Measurements from ENCODE around the gene BBS9. TPM values are rescaled to one million over a fixed set of nuclear protein-coding genes. Genes with fewer than 3 reads are reported as not detected.

BBS9 gene
- total RNA-seq, 1 experiment from 2014 or later = 26.4 TPM

DNA sequence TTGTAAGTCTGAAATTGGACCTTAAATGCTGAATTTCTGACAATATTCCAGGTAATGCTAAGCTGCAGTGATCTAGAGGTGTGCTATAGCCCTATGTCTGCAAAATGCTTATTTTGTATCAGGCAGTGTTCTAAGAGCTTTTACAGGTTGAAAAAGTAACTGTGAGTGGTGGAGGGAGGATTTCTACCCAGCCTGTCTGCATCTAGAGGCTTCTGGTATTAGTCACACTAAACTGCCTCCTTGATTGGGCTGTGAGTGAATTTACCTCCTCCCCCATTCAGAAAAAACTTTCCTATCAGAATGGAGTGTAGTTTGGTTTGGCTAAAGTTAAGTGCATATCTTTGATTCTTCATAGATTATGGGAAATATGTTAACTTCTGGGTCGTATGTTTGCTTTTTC lies 56.8 kb downstream of the BBS9 start:
- H3K27me3 Mint-ChIP-seq (ENCODE audit: low read depth) = no peaks in the 10 kb centered on the region
- Histone ChIP-seq H3K23ac (ENCODE audit: insufficient read length, low read depth, low read length) (no peak overlapping the region), H4K91ac (ENCODE audit: insufficient read length, low read depth, low read length) (no peak overlapping the region), H3K9me3 (ENCODE audit: control insufficient read depth, low read depth, low read length) (no peaks in the 10 kb centered on the region), H4K5ac (ENCODE audit: insufficient read length, low read depth, low read length) (no peak overlapping the region), H3K23me2 (ENCODE audit: insufficient read length, low read depth, low read length, poor library complexity, severe bottlenecking) (no peaks in the 10 kb centered on the region), H2BK5ac (ENCODE audit: insufficient read length, low read length) (no peak overlapping the region), H4K8ac (replicated peaks; ENCODE audit: insufficient read length, low read depth, low read length) (no peak overlapping the region), H2BK20ac (ENCODE audit: low read depth, low read length, poor library complexity, severe bottlenecking) (no peak overlapping the region), H2AFZ (ENCODE audit: low read length) (no peak overlapping the region), H2AK5ac (ENCODE audit: insufficient read length, low read length) (no peak overlapping the region), H2BK15ac (ENCODE audit: low read depth, low read length) (no peak overlapping the region), H4K20me1 (ENCODE audit: control insufficient read depth, insufficient read depth, insufficient read length) (no peaks in the 10 kb centered on the region), H3K56ac (ENCODE audit: insufficient read length, low read depth, low read length) (no peak overlapping the region), H3K79me2 (ENCODE audit: insufficient read depth, low read length) (no peaks in the 10 kb centered on the region), H3K14ac (ENCODE audit: insufficient read depth, low read length) (no peak overlapping the region), H3K18ac (ENCODE audit: insufficient read length, low read depth, low read length) (no peak overlapping the region), H3K27ac (ENCODE audit: insufficient read length, low read depth, low read length) (no peak overlapping the region), H3K27me3 (ENCODE audit: insufficient read depth, low read length) (no peaks in the 10 kb centered on the region), H3K9ac (ENCODE audit: extremely low read depth, insufficient read length, low read length) (no peak overlapping the region), H3K4ac (ENCODE audit: low read depth, low read length) (no peak overlapping the region), H3K4me1 (ENCODE audit: insufficient read depth, low read length) (no peaks in the 10 kb centered on the region), H3K79me1 (ENCODE audit: insufficient read depth, low read depth, low read length, poor library complexity, severe bottlenecking) (no peaks in the 10 kb centered on the region), H3K4me2 (ENCODE audit: insufficient read depth, insufficient read length, low read length) (peak overlapping the region; percentile 41), H2BK120ac (ENCODE audit: low read depth, low read length, poor library complexity, severe bottlenecking) (no peak overlapping the region), H3T11ph (ENCODE audit: low read length) (no peak overlapping the region), H2BK12ac (ENCODE audit: insufficient read length, low read depth, low read length) (no peak overlapping the region)
- peak overlapping the region in 1 of 3 experiments; percentile 84; a peak in 2 of 7 replicates for H3K27ac Mint-ChIP-seq
- WGBS (ENCODE audit: extremely low coverage, insufficient read length, low lambda C conversion rate) = no CpG with 5 or more reads among the region's 1 CpG
- H3K4me3 Mint-ChIP-seq = peak overlapping the region in 1 of 2 experiments; percentile 35; a peak in 1 of 5 replicates
- peaks cover 15 to 16% of the 10 kb centered on the region in 2 experiments for H3K4me1 Mint-ChIP-seq
- peak; percentile 34 for DNase-seq
- H3K36me3 Mint-ChIP-seq (ENCODE audit: insufficient read depth in 1 of 3, low read depth in 3 of 3) = no peaks in the 10 kb centered on the region
- TF ChIP-seq, protein P1, sequence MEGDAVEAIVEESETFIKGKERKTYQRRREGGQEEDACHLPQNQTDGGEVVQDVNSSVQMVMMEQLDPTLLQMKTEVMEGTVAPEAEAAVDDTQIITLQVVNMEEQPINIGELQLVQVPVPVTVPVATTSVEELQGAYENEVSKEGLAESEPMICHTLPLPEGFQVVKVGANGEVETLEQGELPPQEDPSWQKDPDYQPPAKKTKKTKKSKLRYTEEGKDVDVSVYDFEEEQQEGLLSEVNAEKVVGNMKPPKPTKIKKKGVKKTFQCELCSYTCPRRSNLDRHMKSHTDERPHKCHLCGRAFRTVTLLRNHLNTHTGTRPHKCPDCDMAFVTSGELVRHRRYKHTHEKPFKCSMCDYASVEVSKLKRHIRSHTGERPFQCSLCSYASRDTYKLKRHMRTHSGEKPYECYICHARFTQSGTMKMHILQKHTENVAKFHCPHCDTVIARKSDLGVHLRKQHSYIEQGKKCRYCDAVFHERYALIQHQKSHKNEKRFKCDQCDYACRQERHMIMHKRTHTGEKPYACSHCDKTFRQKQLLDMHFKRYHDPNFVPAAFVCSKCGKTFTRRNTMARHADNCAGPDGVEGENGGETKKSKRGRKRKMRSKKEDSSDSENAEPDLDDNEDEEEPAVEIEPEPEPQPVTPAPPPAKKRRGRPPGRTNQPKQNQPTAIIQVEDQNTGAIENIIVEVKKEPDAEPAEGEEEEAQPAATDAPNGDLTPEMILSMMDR (conservative IDR thresholded peaks at IDR 0.05) = no peak
- no peaks in the 10 kb centered on the region for H3K9me3 Mint-ChIP-seq
